IPS-NIHi11 (cell line): ENCODE results near the gene REXO5.
A peak's percentile ranks its signal among the peaks of the same experiment; 100 is the strongest.
"Not testable (repeated sequence)": the region's sequence is repeated elsewhere in the genome, so short reads cannot be mapped to it uniquely, and the experiment has no call there.

ENCODE experiments used
- DNase-seq: peaks from one replicate; pipeline ENCODE4 v3.0.0; 2012; ENCODE audit warnings: mixed read lengths, low spot score

REXO5 gene

DNA sequence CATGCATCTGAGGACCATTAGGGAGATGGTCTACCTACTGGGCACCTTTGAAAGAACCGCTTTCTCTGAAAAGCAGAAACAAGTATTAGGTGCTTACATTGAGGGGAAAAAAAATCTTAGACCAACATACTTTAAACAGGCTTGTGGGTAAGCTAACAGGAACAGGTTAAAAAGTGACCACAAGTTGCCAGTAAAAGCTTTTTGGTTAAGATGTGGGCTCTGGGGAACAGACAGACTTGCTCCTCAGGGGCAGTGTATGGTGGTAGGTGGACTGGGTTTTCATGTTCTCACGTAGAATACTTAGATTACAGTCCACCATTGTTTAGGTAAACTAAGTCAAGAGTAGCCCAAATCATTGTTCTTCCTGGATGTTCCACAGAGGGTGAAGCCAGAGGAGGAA is 41.2 kb downstream of the REXO5 start:
- no peak for DNase-seq

DNA sequence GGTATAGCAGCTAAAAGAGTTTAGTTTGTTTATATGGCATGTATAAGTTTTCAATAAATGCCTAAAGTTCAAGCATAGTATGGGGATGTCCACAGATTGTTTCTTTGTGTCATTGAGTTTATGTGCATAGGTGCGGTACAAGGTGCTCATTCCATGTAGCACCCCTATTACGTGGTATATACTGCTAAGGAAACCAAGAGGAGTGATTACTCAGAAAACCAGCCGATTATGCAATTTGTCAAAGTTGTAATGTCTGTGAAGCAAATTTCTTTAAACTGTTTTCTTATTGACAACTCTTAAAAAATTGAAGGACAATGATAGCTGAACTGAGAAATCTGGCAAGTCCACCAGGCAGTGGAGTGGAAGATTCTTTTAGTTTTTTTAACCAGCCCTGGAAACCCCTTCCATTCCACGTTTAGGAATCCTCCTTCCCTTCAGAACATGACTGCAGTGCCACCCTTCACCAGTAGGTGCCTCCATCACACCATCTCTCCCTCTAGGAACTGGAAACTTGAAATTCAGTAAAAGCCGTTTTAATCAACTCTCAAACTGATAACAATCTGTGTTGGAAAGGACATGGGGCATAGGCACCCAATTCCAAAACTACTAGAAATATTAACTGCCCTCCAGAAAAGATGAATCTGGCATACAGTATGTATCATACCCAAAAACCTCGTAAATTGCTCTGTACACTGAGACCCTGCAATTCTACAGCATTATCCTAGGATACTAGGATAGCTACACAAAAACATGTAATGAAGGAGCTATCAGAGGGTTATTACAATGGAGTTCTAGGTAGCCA is 43.5 kb downstream of the REXO5 start:
- peak; percentile 82 for DNase-seq

DNA sequence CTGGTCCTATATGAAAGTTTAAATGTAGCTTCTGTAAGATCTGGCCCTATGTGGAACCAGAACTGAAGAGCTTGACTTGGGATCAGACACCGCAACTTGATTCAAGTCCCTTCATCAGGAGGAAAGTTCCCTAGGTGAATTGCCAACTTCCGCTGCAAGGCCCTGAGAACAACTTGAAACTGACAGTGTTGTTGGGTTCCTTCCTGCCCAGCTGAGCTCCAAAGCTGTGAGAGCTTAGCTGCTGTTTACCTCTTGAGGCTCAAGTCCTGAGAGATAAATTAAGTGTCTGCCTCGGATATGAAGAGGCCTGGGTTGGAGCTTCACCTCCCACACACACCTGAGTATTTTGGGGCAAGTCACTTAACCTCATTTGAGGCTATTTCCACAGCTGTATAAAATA is 44.7 kb downstream of the REXO5 start:
- DNase-seq: no peak

DNA sequence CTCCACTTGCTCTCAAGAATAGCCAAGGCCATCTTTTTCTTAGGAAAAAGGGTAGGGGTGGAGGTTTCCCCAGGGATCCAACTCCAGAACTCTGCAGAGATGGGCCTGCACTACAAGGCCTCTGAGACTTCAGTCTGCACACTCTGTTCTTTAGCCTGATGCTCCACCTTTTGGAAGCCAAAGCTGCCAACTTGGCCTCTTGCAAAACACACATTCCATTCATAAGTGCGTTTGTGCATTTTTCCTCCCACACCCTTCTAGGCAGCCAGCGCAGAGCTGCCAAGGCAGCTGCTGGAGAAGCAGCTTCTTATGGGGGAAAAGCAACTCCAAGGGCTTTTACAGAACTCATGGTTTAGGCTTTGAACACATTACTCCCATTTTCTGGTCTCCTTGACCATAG is 45.3 kb downstream of the REXO5 start:
- peak; percentile 43 for DNase-seq

DNA sequence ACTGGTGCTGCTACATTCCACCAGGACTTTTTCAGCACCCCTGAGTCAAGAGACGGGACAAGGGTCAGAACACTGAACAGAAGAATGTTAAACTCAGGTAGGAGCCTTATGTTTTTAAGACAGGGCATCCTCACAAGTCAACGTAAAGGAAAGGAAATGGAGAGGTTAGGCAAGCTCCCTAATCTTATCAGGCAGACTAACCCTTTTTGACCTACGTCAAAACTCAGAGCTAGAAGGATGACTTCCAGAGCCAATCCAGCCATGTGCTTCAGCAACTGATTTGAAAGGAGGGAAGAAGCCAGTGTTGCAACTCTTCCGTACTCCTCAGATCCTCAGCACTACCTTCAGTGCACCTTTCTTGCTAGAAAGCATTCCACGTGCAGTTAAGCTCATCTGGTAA is 46.8 kb downstream of the REXO5 start:
- no peak for DNase-seq

DNA sequence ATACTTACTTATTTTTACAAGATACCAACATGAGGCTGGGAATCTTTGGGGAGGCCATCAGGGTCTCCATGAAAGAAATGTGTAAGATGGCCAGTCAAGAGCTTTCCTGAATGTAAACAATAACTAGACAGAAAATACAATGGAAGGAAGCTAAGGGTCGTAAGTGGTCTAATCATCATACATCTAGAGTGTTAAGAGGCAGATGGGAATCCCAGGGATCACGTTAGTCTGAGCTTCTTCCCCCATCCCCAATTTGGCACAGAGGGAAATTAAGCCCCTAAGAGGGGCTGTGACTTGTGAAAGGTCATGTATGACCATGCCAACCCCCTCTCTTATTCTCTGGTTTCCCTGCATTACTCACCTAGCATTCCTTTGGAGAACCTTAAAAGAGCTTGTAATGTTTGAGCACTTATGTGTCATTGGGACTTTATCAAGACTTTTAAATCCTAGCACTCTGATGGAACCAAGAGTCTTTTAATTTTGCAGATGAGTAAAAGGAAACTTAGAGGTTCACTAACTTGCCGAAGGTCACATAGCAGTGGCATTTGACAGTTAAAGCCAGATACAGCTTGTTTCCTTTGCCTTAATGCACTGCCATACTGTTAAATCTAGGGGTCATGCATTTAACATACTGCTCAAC is 47.8 kb downstream of the REXO5 start:
- DNase-seq: no peak

DNA sequence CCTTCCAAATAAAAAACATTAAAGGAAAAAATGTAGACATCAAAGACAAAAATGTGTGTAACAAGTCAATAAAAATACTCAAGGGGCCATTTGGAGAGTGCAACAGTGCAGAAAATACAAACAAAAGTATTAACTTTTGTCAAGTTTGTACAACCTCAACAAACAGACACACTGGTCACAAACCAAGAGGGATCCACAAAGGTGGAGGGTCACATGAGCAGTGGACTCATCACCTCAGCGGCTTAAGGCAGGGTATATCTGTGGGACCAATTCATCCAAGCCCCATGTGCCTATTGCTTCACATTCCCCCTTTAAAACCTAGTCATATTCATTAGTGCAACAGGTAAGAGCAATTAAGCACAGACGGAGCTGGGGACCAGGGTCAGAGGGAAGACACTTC is 48.6 kb downstream of the REXO5 start:
- no peak for DNase-seq

DNA sequence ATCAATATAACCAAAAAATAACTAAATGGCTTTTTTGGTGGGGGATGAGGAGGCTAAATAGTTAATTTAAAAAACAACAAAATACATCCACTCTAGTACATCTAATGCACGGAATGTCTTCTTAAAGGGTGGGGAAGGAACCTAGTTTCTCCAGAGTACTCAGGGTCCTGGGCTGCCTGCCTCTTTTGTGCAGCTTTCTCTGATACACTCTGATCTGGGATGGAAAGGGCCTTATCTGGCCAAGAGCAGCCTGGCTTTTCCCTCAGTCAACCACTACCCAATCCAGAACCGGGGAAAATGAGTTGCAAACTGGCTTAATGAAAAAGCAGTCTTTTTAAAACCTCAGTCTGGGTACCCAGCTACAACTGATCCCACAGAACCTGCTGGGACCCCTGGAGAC is 51.0 kb downstream of the REXO5 start:
- DNase-seq: no peak

DNA sequence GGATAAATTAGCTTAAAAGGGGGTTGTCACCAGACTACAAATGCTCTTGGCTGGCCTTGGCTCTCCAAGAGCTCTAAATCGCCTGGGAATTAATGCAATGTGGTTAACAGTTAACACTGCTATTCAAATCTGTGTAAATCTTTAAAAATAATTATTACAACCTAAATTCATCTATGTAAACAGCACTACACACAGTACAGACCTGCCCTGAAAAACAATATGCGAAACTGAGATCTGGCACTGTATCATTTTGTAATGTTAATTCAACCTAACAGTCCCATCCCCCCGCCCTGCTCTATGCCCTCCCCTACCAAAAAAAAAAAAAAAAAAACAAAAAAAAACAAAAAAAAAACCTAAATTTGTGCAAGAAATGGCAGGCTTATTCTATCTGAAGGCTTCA is 52.9 kb downstream of the REXO5 start:
- DNase-seq: no peak

DNA sequence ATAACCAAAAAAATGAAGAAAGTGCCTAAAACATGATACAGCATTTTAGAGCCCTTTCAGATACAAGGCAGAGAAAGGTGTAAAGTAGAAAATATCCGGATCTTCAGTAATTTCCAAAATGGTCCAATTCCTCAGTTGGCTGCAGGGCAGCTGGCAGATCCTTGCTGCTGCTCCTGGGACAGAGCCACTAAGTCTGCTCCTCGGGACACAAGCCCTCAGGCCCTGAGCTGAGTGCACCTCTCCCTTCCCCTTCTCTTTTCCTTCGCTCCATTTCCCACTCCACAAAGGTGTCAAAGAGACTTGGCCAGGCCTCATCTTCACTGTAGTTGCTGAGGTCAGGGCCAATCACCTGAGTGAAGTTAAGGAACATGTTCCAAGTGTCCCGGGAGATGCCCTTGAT is 53.4 kb downstream of the REXO5 start:
- no peak for DNase-seq

DNA sequence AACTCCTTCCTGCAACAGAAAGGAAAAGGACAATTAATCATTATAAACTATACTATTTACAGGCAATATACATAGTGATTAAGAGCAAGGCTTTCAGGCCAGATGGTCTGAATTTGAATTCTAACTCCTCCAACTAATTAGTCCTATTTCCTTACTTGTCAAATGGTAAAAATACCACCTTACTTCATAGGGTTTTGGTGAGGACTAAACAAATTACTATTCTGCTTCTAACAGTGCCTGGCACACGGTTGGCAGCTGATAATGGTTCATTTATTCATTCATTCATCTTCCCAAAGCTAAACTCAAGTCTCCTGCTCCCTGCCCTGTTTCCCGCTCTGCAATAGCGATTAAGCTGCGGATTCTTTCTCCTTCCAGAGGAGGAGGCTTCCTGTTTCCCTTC is 54.0 kb downstream of the REXO5 start:
- no peak for DNase-seq

DNA sequence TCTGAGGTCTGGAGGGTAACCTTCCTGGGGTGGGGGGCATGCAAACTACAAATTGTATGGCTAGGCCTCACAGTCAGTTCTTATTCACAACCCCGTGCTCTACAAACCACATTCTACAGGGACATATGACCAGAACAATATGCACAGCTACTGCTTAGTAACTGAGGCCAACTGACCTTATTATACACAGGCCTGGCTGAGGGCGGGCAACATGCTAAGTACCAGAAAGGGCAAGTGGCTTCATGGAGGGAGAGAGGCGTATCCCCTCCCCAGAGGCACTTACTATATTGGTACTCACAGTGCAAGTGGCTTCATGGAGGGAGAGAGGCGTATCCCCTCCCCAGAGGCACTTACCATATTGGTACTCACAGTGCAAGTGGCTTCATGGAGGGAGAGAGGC is 54.7 kb downstream of the REXO5 start:
- not testable (repeated sequence) for DNase-seq

DNA sequence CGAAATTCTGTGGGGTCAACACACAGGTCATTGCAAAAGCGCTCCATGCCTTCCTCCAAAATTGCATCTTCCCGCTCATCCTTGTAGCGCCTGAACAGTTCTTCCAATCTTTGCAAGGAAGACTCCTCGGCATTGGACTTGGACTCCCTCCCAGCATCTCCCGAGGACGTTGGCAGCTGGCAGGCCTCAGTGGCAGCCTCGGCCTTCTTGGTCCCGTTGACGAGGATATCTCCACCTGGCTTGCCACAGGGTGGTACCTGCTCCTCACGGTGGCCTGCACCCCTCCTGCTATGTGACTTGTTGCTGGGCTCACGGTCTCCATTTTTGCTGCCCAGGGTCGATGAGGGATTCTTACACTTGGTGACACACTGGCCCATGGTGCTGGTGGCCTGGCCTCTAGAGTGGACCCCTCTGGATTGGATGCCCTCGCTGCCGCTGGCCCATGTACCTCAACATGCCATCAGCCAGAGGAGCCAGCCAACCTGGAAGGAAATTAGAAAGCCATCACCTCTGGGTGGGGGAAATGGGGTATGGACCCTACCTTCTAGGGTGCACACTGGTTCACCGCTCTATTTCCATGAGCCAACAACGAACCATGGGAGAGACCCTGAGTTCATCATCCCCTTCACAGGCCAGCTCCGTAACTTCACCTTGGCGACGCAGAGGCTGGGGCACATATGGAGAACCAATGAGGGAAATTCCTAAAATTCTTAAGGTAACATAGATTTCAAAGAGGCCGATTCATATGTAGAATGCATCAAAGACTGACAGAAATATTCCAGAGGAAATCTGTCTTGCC is 56.0 kb downstream of the REXO5 start:
- DNase-seq: no peak

DNA sequence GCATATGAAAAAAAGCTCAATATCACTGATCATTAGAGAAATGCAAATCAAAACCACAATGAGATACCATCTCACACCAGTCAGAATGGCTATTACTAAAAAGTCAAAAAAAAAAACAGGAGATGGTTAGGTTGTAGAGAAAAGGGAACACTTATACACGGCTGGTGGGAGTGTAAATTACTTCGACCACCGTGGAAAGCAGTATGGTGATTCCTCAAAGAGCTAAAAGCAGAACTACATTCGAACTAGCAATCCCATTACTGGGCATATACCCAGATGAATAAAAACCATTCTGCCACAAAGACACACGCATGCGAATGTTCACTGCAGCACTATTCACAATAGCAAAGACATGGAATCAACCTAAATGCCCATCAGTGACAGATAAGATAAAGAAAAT is 58.0 kb downstream of the REXO5 start:
- DNase-seq: not testable (repeated sequence)

DNA sequence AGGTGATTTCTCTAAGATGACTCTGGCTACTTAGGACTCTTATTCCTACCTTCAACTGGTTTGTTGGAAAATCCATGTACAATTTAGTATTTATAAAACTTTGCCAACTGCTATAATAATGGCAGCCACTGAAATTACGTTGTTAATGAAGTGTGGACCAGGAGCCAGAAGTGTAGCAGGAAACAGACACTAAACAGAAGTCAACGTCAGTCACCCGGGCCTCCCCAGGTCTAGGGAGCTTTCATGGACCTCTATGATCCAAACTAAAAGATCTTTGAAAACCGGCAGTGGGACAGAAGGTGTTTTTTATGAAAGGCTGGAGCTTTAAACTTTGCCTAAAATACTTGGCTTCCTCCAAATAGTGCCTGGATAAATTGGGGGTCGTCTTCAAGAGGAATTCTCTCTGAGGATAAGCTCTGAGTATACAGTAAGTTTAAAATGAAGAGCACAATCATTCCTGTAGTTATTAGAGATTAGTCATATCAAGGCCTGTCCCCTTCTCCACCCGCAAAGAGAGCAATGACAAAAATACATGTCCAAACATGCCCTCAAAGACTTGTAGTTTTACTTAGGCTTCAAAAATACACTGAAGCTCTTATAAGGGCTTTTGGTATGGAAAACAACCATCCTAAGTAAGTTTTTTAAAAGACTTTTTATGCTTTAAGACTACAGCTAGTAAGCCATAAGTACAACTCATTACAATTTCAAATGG is 59.2 kb downstream of the REXO5 start:
- DNase-seq: no peak

DNA sequence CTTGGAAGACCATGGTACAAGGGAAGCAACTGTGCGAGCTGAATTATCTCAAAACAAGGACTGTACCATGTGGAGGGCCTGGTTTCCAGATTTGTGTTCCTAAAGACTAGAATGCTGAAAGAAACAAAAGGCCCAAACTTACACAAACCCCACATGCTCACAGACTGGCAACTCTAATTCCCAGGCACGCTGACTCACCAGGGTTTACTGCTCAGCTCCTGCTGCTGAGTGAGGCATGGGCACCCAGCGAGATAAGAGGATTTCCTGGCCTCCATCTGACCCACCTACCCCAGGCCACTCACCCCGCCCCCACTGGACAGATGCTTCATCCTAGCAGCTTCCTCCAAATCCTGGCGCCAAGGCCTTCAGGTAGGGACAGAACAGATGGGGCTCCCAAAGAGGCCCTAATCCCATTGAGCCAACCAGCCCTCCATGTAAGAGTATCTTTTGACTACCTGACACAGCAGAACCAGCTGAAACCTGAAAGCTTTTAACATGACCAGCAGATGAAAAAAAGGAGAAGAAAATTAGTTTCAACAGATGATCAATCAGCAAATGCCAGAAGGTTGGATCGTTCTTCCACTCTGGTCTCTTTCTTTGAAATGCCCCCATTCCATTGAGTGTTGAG is 59.9 kb downstream of the REXO5 start:
- peak; percentile 28 for DNase-seq

DNA sequence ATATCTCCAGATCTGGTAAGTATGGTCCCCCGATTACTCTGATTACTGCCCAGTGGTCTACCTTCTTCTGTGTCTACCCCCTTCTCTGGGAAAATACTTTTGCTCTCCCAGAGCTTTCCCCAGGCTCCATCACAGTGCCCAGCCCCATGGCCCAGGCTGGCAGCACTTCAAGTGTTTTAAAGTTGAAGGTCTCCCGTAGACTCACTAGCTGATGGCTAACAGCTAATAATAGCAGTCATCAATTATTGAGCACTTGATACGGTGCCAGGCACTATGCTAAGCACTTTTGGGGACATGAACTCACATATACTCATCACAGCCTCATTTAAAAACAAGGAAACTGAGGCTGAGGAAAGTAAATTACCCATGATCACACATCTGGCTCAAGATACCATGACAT is 60.5 kb downstream of the REXO5 start:
- no peak for DNase-seq

DNA sequence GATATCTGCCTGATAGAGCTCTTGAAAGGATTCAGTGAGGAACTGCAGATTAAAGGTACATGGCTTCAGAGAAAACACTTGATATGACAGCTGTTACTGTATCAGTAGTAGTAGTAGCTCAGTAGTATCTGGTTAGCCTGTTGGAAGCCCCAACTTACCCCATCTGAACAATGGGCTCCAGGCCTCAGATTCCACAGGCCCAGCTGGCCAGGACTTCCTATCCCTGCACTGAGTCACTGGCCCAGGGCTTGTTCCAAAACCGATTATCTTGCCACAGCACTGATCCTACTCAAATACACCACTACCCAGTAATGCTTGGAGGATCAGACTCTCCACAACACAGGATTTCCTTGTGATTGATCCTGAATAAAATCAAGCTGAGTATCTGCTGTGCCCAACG is 61.3 kb downstream of the REXO5 start:
- no peak for DNase-seq

DNA sequence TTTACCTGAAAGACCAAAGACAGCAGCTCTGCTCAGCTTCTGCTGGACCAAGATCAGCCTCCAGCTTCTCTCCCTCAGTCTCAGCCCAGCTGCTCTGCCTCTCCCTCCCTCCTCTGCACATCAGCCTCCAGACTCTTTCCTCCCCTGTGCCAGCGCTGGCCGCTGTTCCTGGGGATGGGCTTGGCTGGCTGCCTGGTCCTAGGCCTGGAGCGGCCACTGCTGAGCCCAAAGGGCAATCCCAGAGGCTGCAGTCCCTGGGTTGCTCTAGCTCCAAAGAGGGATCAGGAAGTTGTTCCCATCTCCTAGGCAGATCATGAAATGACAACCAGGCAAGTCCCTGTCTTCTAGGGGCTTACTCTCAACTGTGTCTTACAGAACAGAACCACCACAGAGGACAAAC is 62.6 kb downstream of the REXO5 start:
- peak; percentile 47 for DNase-seq

DNA sequence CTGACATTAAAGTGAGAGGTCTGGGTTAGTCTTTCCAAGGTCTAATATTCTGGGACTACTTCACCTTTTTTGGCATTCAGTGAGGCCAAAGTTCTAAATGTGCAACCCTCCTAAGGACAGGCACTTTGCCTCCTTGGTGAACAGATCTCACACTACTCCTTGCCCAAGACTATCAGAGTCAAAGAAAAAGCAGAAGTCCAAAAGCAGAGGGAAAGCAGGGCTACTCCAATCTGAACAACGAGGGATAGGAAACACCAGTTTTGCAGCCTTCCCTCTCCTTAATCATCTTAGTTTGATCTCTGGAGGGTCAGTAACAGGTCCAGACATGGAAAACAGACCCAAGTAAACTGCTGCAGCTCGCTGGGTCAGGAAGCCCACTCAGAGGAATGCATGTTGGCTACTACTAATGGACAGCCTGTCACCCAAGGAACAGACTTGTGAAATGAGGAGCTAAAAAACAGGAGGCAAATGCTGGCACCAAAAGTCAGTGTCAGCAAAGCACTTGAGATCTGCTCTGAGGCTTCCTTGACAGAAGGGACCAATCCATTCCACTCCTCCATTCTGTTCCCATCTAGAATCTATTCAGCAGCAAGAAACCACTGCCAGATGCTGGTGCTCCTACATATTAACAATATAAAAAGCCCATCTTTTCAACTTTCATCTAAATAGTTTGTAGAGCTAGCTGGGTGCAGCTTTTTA is 63.9 kb downstream of the REXO5 start:
- no peak for DNase-seq

DNA sequence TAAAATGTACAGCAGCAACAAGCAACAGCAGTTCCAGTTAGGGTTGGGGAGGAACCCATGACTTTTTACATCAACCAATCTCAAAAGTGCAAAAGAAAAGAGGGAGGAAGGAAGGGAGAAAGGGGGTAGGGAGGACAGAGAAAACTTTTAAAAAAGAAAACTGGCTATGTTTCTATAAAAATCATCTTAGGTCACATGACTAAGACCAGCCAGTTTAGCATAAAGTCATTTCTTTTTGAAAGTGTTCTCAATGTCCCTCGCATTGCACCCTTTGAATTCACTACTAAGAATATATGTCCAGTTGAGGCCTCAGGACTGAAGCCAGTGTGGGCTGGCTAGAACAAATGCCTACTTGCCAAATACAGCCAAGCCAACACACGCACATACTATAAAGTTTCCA is 64.9 kb downstream of the REXO5 start:
- no peak for DNase-seq
